ENCODE data around the gene ALOX15B. TPM values are rescaled to one million over a fixed set of nuclear protein-coding genes. Genes with fewer than 3 reads are reported as not detected.

The ALOX15B gene
- polyA plus RNA-seq, 3 donors: 1.7 to 2.8 (median 2.0) TPM

DNA sequence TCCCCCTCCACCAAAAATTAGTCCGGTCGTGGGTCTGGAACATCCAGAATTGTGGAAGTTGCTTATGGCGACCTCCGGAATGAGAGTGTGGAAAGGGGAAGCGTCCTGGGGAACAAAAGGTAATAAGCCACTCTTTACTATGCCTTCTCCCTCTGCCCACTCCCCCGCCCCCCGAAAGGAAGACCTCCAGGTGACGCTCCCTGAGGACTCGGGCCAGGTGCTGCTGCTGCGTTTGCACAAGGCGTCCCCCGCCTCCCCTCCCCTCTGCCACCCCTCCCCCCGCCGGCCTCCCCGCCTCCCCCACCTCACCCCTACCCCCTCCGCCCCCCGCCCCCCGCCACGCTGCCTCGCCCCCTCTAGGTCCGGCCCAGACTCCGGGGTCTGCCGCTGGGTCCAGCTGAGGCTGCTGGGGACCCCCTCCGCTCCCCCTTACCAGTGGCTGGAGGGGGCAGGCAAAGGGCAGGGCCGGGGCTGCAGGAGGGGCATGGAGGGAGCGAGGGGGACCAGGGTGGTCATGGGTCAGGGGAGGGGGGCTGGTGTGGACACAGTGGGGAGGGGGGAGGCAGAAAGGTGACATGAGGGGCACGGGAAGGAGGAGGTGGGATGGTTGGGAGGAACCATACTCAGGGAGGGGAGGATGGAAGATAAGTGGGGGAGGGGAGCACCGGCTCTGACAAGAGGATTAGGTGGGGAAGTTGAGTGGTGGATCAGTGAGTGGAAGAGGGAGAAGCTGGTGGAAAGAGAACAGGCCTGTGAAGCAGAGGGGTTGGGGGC, 25.1 kb downstream of the ALOX15B start:
- Histone ChIP-seq H3K9me3 (replicated peaks in 1 of 2; ENCODE audit: control insufficient read depth in 1 of 2, insufficient read depth in 1 of 2, low read length in 2 of 2) (no peaks in the 10 kb centered on the region), H3K79me2 (ENCODE audit: insufficient read depth, low read length) (no peaks in the 10 kb centered on the region), H3K9ac (ENCODE audit: insufficient read depth, low read length, poor library complexity, severe bottlenecking) (no peak overlapping the region), H3K27me3 (ENCODE audit: control insufficient read depth in 2 of 2, insufficient read depth in 2 of 2, low read length in 2 of 2) (peaks cover 9 to 22% of the 10 kb centered on the region in 2 donors), H3K4me1 (ENCODE audit: control insufficient read depth in 1 of 2, insufficient read depth in 2 of 2, low read length in 2 of 2) (peaks cover 34 to 37% of the 10 kb centered on the region in 2 donors), H2AFZ (ENCODE audit: insufficient read depth, low read depth, low read length, poor library complexity, severe bottlenecking) (no peak overlapping the region), H4K20me1 (ENCODE audit: insufficient read depth, low read length) (no peaks in the 10 kb centered on the region), H3K4me2 (replicated peaks; ENCODE audit: extremely low read depth, low read length, poor library complexity, severe bottlenecking) (no peak overlapping the region), H3K27ac (ENCODE audit: low read depth in 1 of 2, low read length in 2 of 2) (no peak overlapping the region), H3K4me3 (replicated peaks in 1 of 3; ENCODE audit: low read depth in 2 of 3, low read length in 3 of 3) (no peak overlapping the region), H3K36me3 (replicated peaks in 1 of 2; ENCODE audit: control insufficient read depth in 1 of 2, insufficient read depth in 2 of 2, low read length in 2 of 2) (no peaks in the 10 kb centered on the region)
- TF ChIP-seq, protein P1, sequence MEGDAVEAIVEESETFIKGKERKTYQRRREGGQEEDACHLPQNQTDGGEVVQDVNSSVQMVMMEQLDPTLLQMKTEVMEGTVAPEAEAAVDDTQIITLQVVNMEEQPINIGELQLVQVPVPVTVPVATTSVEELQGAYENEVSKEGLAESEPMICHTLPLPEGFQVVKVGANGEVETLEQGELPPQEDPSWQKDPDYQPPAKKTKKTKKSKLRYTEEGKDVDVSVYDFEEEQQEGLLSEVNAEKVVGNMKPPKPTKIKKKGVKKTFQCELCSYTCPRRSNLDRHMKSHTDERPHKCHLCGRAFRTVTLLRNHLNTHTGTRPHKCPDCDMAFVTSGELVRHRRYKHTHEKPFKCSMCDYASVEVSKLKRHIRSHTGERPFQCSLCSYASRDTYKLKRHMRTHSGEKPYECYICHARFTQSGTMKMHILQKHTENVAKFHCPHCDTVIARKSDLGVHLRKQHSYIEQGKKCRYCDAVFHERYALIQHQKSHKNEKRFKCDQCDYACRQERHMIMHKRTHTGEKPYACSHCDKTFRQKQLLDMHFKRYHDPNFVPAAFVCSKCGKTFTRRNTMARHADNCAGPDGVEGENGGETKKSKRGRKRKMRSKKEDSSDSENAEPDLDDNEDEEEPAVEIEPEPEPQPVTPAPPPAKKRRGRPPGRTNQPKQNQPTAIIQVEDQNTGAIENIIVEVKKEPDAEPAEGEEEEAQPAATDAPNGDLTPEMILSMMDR (IDR thresholded peaks at IDR 0.05): no peak
- H3K4me1 Mint-ChIP-seq: peaks cover 45% of the 10 kb centered on the region
- DNase-seq: peak in 1 of 3 donors; percentile 31
- peaks cover 22 to 42% (median 31%) of the 10 kb centered on the region in 3 donors for H3K27me3 Mint-ChIP-seq (ENCODE audit: low read depth in 3 of 3)
- H3K4me3 Mint-ChIP-seq: peak overlapping the region in 1 of 2 donors; percentile 63
- H3K36me3 Mint-ChIP-seq: no peaks in the 10 kb centered on the region
- 0% methylated on average over 2 of the region's 28 CpGs for WGBS (ENCODE audit: insufficient coverage)
- peaks cover 0 to 6% (median 0%) of the 10 kb centered on the region in 7 donors for H3K9me3 Mint-ChIP-seq
- H3K27ac Mint-ChIP-seq: no peak overlapping the region
- intact Hi-C loops (cut with micrococcal nuclease): loop anchor here in 1 of 2 donors (5.0 kb wide), 1 partner anchor 48 kb away; no protein-coding TSS in a partner anchor

GRCh38 chr17:8064561-8065019, 25.7 kb downstream of the ALOX15B start:
- no peak overlapping the region for H3K4me3 ChIP-seq (replicated peaks in 1 of 3; ENCODE audit: low read depth in 2 of 3, low read length in 3 of 3)
- no peaks in the 10 kb centered on the region for H3K79me2 ChIP-seq (ENCODE audit: insufficient read depth, low read length)
- 79% methylated on average over 3 of the region's 6 CpGs for WGBS (ENCODE audit: insufficient coverage)
- no peak for DNase-seq
- Mint-ChIP-seq H3K4me1 (peaks cover 49% of the 10 kb centered on the region), H3K27me3 (ENCODE audit: low read depth in 3 of 3) (peaks cover 22 to 38% (median 31%) of the 10 kb centered on the region in 3 donors), H3K4me3 (peak overlapping the region in 1 of 2 donors; percentile 63), H3K36me3 (no peaks in the 10 kb centered on the region), H3K27ac (no peak overlapping the region), H3K9me3 (peaks cover 0 to 6% (median 0%) of the 10 kb centered on the region in 7 donors)
- H3K27ac ChIP-seq (ENCODE audit: low read depth in 1 of 2, low read length in 2 of 2): no peak overlapping the region
- H3K36me3 ChIP-seq (replicated peaks in 1 of 2; ENCODE audit: control insufficient read depth in 1 of 2, insufficient read depth in 2 of 2, low read length in 2 of 2): no peaks in the 10 kb centered on the region
- intact Hi-C loops (cut with micrococcal nuclease): loop anchor here in 1 of 2 donors (5.0 kb wide), 2 partner anchors 38 to 48 kb away; no protein-coding TSS in a partner anchor
- H3K4me2 ChIP-seq (replicated peaks; ENCODE audit: extremely low read depth, low read length, poor library complexity, severe bottlenecking): no peak overlapping the region
- no peak overlapping the region for H3K9ac ChIP-seq (ENCODE audit: insufficient read depth, low read length, poor library complexity, severe bottlenecking)
- peaks cover 40 to 43% of the 10 kb centered on the region in 2 donors for H3K4me1 ChIP-seq (ENCODE audit: control insufficient read depth in 1 of 2, insufficient read depth in 2 of 2, low read length in 2 of 2)
- no peaks in the 10 kb centered on the region for H3K9me3 ChIP-seq (replicated peaks in 1 of 2; ENCODE audit: control insufficient read depth in 1 of 2, insufficient read depth in 1 of 2, low read length in 2 of 2)
- H4K20me1 ChIP-seq (ENCODE audit: insufficient read depth, low read length): no peaks in the 10 kb centered on the region
- H2AFZ ChIP-seq (ENCODE audit: insufficient read depth, low read depth, low read length, poor library complexity, severe bottlenecking): no peak overlapping the region
- peaks cover 9 to 22% of the 10 kb centered on the region in 2 donors for H3K27me3 ChIP-seq (ENCODE audit: control insufficient read depth in 2 of 2, insufficient read depth in 2 of 2, low read length in 2 of 2)
- TF ChIP-seq, protein P1 (IDR thresholded peaks at IDR 0.05): no peak
